ENCODE results near the gene PEX26. TPM values are rescaled to one million over a fixed set of nuclear protein-coding genes. Genes with fewer than 3 reads are reported as not detected.

PEX26 gene
- total RNA-seq, 1 experiment from 2014 or later, result 21.9 TPM

GRCh38 chr22:18085188-18085587, 7.4 kb downstream of the PEX26 start:
- ChIA-PET POLR2A (interaction anchor here (0.7 kb wide), 1 partner anchor 259 kb away, joined by 8 read pairs; no protein-coding TSS in a partner anchor), CTCF (no interaction called here)
- Histone ChIP-seq H3K4me1 (ENCODE audit: control insufficient read depth, insufficient read depth, low read length) (no peaks in the 10 kb centered on the region), H3K9me3 (ENCODE audit: control insufficient read depth, insufficient read depth, low read depth, low read length) (no peaks in the 10 kb centered on the region), H3K36me3 (ENCODE audit: control insufficient read depth, insufficient read depth, low read length) (peaks cover 4% of the 10 kb centered on the region), H3K4me3 (ENCODE audit: low read depth in 2 of 2, low read length in 2 of 2) (no peak overlapping the region), H3K27me3 (ENCODE audit: control insufficient read depth, insufficient read depth, low read length) (no peaks in the 10 kb centered on the region), H3K27ac (ENCODE audit: low read length) (no peak overlapping the region)
- ATAC-seq (no peak), DNase-seq (ENCODE audit: low read depth, low spot score) (no peak)
- TF ChIP-seq TCF7L2 (IDR thresholded peaks at IDR 0.05; ENCODE audit: low read depth, low read length), result no peak
- no peak for TF ChIP-seq REST (IDR thresholded peaks at IDR 0.05; ENCODE audit: insufficient read depth in 1 of 2, low read depth in 2 of 2, low read length in 1 of 2)
- TF ChIP-seq POLR2AphosphoS5 (IDR thresholded peaks at IDR 0.05; ENCODE audit: low read depth, low read length), result no peak
- no peak for TF ChIP-seq CTCF (IDR thresholded peaks at IDR 0.05)
- no peak for TF ChIP-seq SIN3A (IDR thresholded peaks at IDR 0.05; ENCODE audit: borderline replicate concordance, insufficient read depth, low read depth, low read length)
- intact Hi-C loops (cut with micrococcal nuclease; ENCODE audit: unreplicated experiment), result no loop called here
- in situ Hi-C loops (cut with HindIII; ENCODE audit: low pct_unique_long_range_greater_than_20kb, low sequenced_read_pairs), result no loop called here
- no TSS peak for BruUV-seq (replicated peaks)

GRCh38 chr22:18087350-18087855, 9.6 kb downstream of the PEX26 start:
- TF ChIP-seq POLR2AphosphoS5 (IDR thresholded peaks at IDR 0.05; ENCODE audit: low read depth, low read length) (no peak), REST (IDR thresholded peaks at IDR 0.05; ENCODE audit: insufficient read depth in 1 of 2, low read depth in 2 of 2, low read length in 1 of 2) (no peak), TCF7L2 (IDR thresholded peaks at IDR 0.05; ENCODE audit: low read depth, low read length) (no peak), SIN3A (IDR thresholded peaks at IDR 0.05; ENCODE audit: borderline replicate concordance, insufficient read depth, low read depth, low read length) (no peak), CTCF (IDR thresholded peaks at IDR 0.05) (no peak)
- no peak for ATAC-seq

More at GRCh38 chr22:18087350-18087855, 9.6 kb downstream of the PEX26 start:
- BruUV-seq (replicated peaks), result no TSS peak
- Histone ChIP-seq H3K27ac (ENCODE audit: low read length) (no peak overlapping the region), H3K4me1 (ENCODE audit: control insufficient read depth, insufficient read depth, low read length) (peaks cover 2% of the 10 kb centered on the region; the same call in 1 of the 2 replicates), H3K27me3 (ENCODE audit: control insufficient read depth, insufficient read depth, low read length) (no peaks in the 10 kb centered on the region), H3K9me3 (ENCODE audit: control insufficient read depth, insufficient read depth, low read depth, low read length) (no peaks in the 10 kb centered on the region), H3K4me3 (ENCODE audit: low read depth in 2 of 2, low read length in 2 of 2) (no peak overlapping the region), H3K36me3 (ENCODE audit: control insufficient read depth, insufficient read depth, low read length) (no peaks in the 10 kb centered on the region)
- CTCF ChIA-PET, result no interaction called here
- DNase-seq (ENCODE audit: low read depth, low spot score), result no peak
- in situ Hi-C loops (cut with HindIII; ENCODE audit: low pct_unique_long_range_greater_than_20kb, low sequenced_read_pairs) (no loop called here), intact Hi-C loops (cut with micrococcal nuclease; ENCODE audit: unreplicated experiment) (no loop called here)
- POLR2A ChIA-PET, result no interaction called here
